Spinal cord (tissue), 10 donors: ENCODE results near the gene LTBP1. TPM values are rescaled to one million over a fixed set of nuclear protein-coding genes. Genes with fewer than 3 reads are reported as not detected.
"Not testable (repeated sequence)": the region's sequence is repeated elsewhere in the genome, so short reads cannot be mapped to it uniquely, and the experiment has no call there.

ENCODE experiments used
- DNase-seq, 6 donors: peaks; one replicate each; pipeline versions ENCODE4 v3.0.0 to v3.0.0-alpha.2; 2013 to 2015; ENCODE audit warnings: low spot score in 6 of 6, low read depth in 4 of 6
- H3K27ac ChIP-seq: one replicate; pipeline ENCODE4 v1.5.1; 2013; ENCODE audit warnings: low read depth, low read length, control low read depth
- H3K27me3 ChIP-seq: one replicate; pipeline ENCODE4 v1.6.1; 2013; ENCODE audit warnings: low read length; ENCODE audit not compliant: control insufficient read depth, insufficient read depth
- H3K36me3 ChIP-seq: one replicate; pipeline ENCODE4 v1.6.1; 2013; ENCODE audit warnings: low read length; ENCODE audit not compliant: control insufficient read depth, insufficient read depth
- H3K4me1 ChIP-seq: one replicate; pipeline ENCODE4 v1.6.1; 2013; ENCODE audit warnings: low read length; ENCODE audit not compliant: control insufficient read depth, insufficient read depth
- H3K4me3 ChIP-seq: one replicate; pipeline ENCODE4 v1.5.1; 2013; ENCODE audit warnings: low read depth, low read length, control low read depth
- H3K9me3 ChIP-seq: one replicate; pipeline ENCODE4 v1.6.1; 2013; ENCODE audit warnings: low read length; ENCODE audit not compliant: control insufficient read depth, insufficient read depth
- WGBS: methylation state at CpG from one replicate; pipeline ENCODE4 v1.1.5; 2013; ENCODE audit warnings: missing lambda C conversion rate; ENCODE audit not compliant: insufficient coverage; 5-methylcytosine and 5-hydroxymethylcytosine counted together
- polyA plus RNA-seq, 2 donors: library from polyadenylated mRNA; unstranded; fragments of 120-200 nt; gene quantifications; one replicate each; pipeline ENCODE4 v1.2.1, GENCODE V29; 2013; ENCODE audit not compliant: insufficient read length in 2 of 2
- total RNA-seq, 2 donors: library from RNA; depleted of rRNA in 1 of 2; stranded (reverse); fragments of 120-200 nt in 1 of 2; fragments of >200 nt in 1 of 2; gene quantifications; one replicate each; pipeline versions ENCODE4 v1.2.3 to v1.2.4, GENCODE V29; 2013 to 2014
- donor health status: healthy.

Gene LTBP1
- total and polyA plus RNA-seq, 4 donors, result 22.7 to 83.0 (median 51.7) TPM

- no peak for DNase-seq
- Histone ChIP-seq H3K27me3 (no peaks in the 10 kb centered on the region), H3K27ac (no peak overlapping the region), H3K4me1 (peaks cover 12% of the 10 kb centered on the region), H3K4me3 (no peak overlapping the region), H3K36me3 (no peaks in the 10 kb centered on the region), H3K9me3 (no peaks in the 10 kb centered on the region)
- no CpG with 5 or more reads among the region's 2 CpGs for WGBS
Measured at GRCh38 chr2:33380719-33381118, 434.0 kb downstream of the LTBP1 start.

- 80% methylated on average over 1 of the region's 4 CpGs for WGBS
- Histone ChIP-seq H3K27me3 (no peaks in the 10 kb centered on the region), H3K4me1 (peaks cover 12% of the 10 kb centered on the region), H3K27ac (no peak overlapping the region), H3K9me3 (no peaks in the 10 kb centered on the region), H3K4me3 (no peak overlapping the region), H3K36me3 (no peaks in the 10 kb centered on the region)
- DNase-seq, result peak in 1 of 6 donors; percentile 91
Measured at GRCh38 chr2:33381301-33381858, 434.6 kb downstream of the LTBP1 start.

- DNase-seq, result no peak
- 74% methylated on average over 4 of the region's 8 CpGs for WGBS
- Histone ChIP-seq H3K9me3 (no peaks in the 10 kb centered on the region), H3K4me1 (peaks cover 5% of the 10 kb centered on the region), H3K4me3 (no peak overlapping the region), H3K27me3 (no peaks in the 10 kb centered on the region), H3K27ac (no peak overlapping the region), H3K36me3 (no peaks in the 10 kb centered on the region)
Measured at GRCh38 chr2:33383855-33384598, 437.3 kb downstream of the LTBP1 start.

DNA sequence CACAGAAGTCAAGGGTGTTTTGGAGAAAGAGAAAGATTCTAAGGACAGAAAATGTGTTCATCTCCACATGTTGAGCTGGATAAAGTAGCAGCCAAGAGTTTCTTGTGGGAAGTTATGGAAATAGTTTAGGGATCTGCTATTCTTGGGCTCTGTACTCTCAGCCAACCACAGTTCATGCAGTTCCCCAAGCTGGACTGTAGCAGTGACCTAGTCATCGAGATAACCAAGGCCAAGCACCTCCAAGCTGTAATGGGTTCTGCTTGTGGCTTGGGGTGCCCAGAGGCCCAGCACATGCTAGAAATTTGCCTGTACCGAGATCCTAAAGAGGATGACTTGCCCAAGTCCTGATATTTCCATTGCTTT is 437.8 kb downstream of the LTBP1 start:
- H3K4me3 ChIP-seq, result no peak overlapping the region
- no peaks in the 10 kb centered on the region for H3K9me3 ChIP-seq
- no peaks in the 10 kb centered on the region for H3K4me1 ChIP-seq
- H3K27me3 ChIP-seq, result no peaks in the 10 kb centered on the region
- H3K27ac ChIP-seq, result no peak overlapping the region
- no peak for DNase-seq
- WGBS, result 100% methylated on average over 2 of the region's 2 CpGs
- no peaks in the 10 kb centered on the region for H3K36me3 ChIP-seq

- WGBS, result 83% methylated on average over 6 of the region's 14 CpGs
- Histone ChIP-seq H3K9me3 (no peaks in the 10 kb centered on the region), H3K4me1 (peaks cover 9% of the 10 kb centered on the region), H3K4me3 (no peak overlapping the region), H3K27ac (no peak overlapping the region), H3K27me3 (no peaks in the 10 kb centered on the region), H3K36me3 (no peaks in the 10 kb centered on the region)
- DNase-seq, result no peak
Measured at GRCh38 chr2:33388996-33389395, 442.2 kb downstream of the LTBP1 start.

DNA sequence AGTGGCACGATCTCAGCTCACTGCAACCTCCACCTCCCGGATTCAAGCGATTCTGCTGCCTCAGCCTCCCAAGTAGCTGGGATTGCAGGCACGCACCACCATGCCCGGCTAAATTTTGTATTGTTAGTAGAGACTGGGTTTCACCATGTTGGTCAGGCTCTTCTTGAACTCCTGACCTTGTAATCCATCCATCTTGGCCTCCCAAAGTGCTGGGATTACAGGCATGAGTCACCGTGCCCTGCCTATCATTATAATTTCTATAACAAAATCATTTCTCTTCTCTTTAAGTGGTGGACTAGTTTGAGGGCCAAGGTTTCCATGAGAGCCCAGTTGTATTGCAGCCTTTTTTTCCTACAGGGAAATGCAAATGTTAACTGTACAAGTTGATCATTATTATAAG is 442.9 kb downstream of the LTBP1 start:
- not testable (repeated sequence) for H3K4me1 ChIP-seq, H3K27ac ChIP-seq, H3K4me3 ChIP-seq, H3K36me3 ChIP-seq, H3K9me3 ChIP-seq, DNase-seq, H3K27me3 ChIP-seq
- 100% methylated on average over 5 of the region's 6 CpGs for WGBS

- 65% methylated on average over 2 of the region's 5 CpGs for WGBS
- H3K9me3 ChIP-seq, result no peaks in the 10 kb centered on the region
- H3K4me1 ChIP-seq, result peaks cover 9% of the 10 kb centered on the region
- H3K4me3 ChIP-seq, result no peak overlapping the region
- no peak for DNase-seq
- H3K27ac ChIP-seq, result no peak overlapping the region
- no peaks in the 10 kb centered on the region for H3K27me3 ChIP-seq
- no peaks in the 10 kb centered on the region for H3K36me3 ChIP-seq
Measured at GRCh38 chr2:33391529-33392255, 444.9 kb downstream of the LTBP1 start.

GRCh38 chr2:33392366-33392765 is 445.6 kb downstream of the LTBP1 start:
- 100% methylated on average over 1 of the region's 4 CpGs for WGBS
- no peak overlapping the region for H3K27ac ChIP-seq
- no peaks in the 10 kb centered on the region for H3K27me3 ChIP-seq
- H3K9me3 ChIP-seq, result no peaks in the 10 kb centered on the region
- peaks cover 9% of the 10 kb centered on the region for H3K4me1 ChIP-seq
- H3K36me3 ChIP-seq, result no peaks in the 10 kb centered on the region
- DNase-seq, result no peak
- no peak overlapping the region for H3K4me3 ChIP-seq

DNA sequence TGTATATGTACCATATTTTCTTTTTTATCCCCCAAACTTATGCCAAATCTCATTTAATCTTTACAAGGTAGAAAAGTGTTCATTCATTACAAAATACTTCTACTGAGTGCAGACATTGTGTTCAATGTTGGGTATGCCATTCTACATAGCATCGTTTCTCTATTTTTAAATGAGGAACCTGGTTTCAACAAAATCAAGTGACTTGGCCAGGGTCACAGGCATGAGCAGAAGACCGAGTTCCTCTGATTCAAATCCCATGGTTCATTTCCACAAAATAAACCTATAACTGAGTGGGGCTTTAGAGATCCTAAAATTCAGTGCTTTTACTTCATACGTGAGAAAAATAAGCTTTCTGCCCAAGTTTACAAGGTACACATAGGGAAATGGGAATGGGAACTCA is 448.3 kb downstream of the LTBP1 start:
- H3K9me3 ChIP-seq, result no peaks in the 10 kb centered on the region
- WGBS, result 100% methylated on average over 1 of the region's 3 CpGs

More for the DNA sequence above, 448.3 kb downstream of the LTBP1 start:
- Histone ChIP-seq H3K27me3 (no peaks in the 10 kb centered on the region), H3K36me3 (no peaks in the 10 kb centered on the region), H3K27ac (no peak overlapping the region), H3K4me1 (peaks cover 9% of the 10 kb centered on the region), H3K4me3 (no peak overlapping the region)
- no peak for DNase-seq
